Fibroblast of mammary gland (primary cell): ENCODE measurements around the gene MAGI1.

ENCODE experiments used
- DNase-seq: peaks from one replicate; pipeline ENCODE4 v3.0.0-alpha.2; 2010; ENCODE audit warnings: low read depth
- H3K4me3 ChIP-seq: 2 replicates; pipeline ENCODE4 v1.5.1; 2011; ENCODE audit warnings: low read depth, mild to moderate bottlenecking, low read length, moderate library complexity; ENCODE audit not compliant: control insufficient read depth
- TF ChIP-seq, protein P1 (sequence below): conservative IDR thresholded peaks from 2 replicates; pipeline ENCODE4 v1.5.1; 2011; ENCODE audit warnings: low read depth, low read length, inconsistent platforms; ENCODE audit not compliant: control insufficient read depth, insufficient read depth

MAGI1 gene

DNA sequence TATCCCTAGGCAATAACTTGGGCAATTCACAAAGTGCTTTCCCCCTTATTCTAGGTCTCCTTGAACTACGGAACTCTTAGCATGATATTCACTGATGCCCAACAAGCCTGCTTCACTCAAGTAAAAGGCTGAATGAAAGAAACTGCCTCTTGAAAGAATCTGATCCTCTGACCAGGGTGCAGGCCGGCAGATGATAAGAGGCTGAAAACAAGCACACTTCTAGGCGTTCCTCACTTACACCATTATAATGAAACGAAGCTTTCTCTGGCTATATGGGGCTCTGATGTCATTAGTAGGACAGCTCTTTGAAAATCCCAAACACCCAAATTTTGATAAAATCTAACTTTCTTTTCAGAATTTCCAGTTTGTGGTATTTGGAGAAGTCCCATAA, 28.4 kb downstream of the MAGI1 start:
- no peak overlapping the region for H3K4me3 ChIP-seq
- TF ChIP-seq, protein P1, sequence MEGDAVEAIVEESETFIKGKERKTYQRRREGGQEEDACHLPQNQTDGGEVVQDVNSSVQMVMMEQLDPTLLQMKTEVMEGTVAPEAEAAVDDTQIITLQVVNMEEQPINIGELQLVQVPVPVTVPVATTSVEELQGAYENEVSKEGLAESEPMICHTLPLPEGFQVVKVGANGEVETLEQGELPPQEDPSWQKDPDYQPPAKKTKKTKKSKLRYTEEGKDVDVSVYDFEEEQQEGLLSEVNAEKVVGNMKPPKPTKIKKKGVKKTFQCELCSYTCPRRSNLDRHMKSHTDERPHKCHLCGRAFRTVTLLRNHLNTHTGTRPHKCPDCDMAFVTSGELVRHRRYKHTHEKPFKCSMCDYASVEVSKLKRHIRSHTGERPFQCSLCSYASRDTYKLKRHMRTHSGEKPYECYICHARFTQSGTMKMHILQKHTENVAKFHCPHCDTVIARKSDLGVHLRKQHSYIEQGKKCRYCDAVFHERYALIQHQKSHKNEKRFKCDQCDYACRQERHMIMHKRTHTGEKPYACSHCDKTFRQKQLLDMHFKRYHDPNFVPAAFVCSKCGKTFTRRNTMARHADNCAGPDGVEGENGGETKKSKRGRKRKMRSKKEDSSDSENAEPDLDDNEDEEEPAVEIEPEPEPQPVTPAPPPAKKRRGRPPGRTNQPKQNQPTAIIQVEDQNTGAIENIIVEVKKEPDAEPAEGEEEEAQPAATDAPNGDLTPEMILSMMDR, result no peak
- no peak for DNase-seq

DNA sequence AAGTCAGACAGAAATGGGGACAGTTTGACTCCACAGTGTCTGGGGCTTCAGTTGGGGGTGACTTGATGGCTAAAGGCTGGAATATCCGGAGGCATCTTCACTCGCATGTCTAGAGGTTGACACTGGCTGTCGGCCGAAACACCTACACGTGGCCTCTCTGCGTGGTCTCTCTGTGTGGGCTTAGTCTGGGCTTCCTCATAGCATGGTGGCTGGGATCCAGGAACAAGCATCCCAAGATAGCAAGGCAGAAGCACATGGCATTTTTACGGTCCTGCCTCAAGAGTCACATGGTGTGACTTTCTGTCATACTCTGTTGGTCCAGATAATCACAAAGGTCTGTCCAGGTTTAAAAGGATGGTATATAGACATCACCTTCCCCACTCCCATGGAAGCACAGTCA, 34.5 kb downstream of the MAGI1 start:
- H3K4me3 ChIP-seq, result no peak overlapping the region
- TF ChIP-seq, protein P1, result no peak
- no peak for DNase-seq

DNA sequence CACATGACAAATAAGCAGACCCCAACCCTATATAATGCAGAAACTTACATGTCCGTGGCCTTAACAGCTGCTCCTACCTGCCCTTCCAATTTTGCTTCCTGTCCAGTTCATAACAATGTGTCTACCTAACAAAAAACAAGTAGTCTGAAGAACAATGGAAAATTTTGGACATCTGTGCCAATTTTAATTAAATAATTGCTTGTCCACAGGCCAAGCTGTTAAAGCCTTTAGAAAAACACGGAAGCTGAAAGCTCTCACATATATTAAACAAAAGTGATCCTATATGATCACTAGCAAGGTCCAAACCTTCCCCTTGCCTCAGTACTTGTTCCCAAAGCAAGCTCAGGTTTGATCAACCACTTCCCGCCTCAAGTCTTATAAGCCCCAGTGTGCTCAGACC, 37.1 kb downstream of the MAGI1 start:
- TF ChIP-seq, protein P1, result no peak
- H3K4me3 ChIP-seq, result no peak overlapping the region
- DNase-seq, result no peak

DNA sequence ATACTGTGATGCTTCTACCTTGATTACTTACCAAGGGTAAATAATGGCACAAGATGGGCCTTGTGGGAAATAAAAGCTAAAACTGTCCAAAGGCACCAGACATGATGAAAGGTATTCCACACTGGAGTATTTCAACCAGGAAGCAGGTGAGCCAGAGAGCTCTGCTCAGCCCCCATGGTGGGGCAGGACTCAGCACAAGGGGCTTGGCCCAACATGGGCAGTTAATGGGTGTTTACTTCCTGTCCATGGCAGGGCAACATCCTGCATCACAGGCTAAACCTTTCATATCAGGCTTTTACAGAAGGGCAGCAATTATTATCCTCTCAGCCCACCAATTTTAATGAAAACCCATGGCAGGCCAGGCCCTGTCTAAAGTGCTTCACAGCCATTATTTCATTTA, 38.2 kb downstream of the MAGI1 start:
- no peak overlapping the region for H3K4me3 ChIP-seq
- TF ChIP-seq, protein P1, result no peak
- DNase-seq, result no peak

DNA sequence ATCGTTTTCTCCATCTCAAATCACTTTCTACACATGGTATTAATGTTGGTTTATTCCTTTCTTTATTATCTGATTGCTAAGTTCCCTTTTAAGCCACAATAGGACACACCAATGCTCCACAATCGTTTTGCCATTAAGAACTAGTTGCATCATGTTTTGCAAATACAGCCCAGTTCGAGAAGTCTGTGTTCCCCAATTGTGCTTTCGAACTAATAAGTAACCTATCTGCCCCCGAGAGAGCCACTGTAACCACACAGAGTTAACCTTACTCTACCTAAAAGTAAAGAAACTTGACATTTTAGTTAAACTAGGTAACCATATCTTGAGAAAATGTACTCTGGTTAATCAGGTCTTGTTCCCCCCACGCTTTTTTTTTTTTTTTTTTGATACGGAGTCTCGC, 39.1 kb downstream of the MAGI1 start:
- no peak overlapping the region for H3K4me3 ChIP-seq
- TF ChIP-seq, protein P1, result no peak
- no peak for DNase-seq

DNA sequence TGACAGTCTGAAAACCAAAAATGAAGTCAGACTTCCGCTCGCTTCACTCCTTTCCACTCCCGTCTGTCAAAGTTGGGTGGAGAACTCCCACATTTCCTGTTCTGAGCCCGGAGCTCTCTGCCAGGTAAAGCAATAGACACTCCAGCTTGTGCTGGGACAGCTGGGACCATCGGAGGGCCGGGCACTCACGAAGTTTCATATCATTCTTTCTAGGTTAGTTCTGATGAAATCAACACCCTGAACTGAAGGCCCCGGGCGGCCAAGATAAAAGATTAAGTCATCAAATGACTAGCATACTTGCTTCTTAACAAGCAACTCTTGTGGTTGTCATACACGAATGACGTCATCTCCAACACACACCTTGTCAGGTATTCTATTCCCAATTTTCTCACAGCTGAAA, 42.1 kb downstream of the MAGI1 start:
- TF ChIP-seq, protein P1, result no peak
- DNase-seq, result no peak
- H3K4me3 ChIP-seq, result no peak overlapping the region

DNA sequence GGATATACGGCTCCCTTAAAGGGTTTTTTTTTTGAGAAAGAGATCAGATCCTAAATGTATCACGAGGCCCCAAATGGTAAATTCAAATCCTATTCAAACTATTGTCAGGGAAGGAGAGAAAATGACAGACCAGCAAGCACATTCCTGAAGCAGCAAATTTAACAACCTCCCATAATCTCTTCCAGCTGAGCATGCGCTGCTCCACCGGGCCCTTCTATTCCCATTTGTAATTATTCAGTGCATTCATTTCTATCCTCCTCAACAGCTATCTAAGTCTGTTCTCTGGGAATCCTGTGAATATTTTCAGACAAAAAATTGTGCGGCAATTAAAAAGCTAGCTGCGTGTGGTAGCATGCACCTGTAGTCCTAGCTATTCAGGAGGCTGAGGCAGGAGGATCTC, 43.2 kb downstream of the MAGI1 start:
- H3K4me3 ChIP-seq, result no peak overlapping the region
- TF ChIP-seq, protein P1, result no peak
- DNase-seq, result no peak
